A549 (cell line): ENCODE data around the gene LYST. TPM values are rescaled to one million over a fixed set of nuclear protein-coding genes. Genes with fewer than 3 reads are reported as not detected.
"Not testable (repeated sequence)": the region's sequence is repeated elsewhere in the genome, so short reads cannot be mapped to it uniquely, and the experiment has no call there.

Source experiments
- ATAC-seq, 2 experiments: fragments of 200-7000 bp in 1 of 2; fragments of >200 bp in 1 of 2; cut with Nextera tagmentation in 1 of 2; cut with Tn5 transposase in 1 of 2; 3 replicates each; pipeline versions ENCODE4 v1.8.0 to v1.9.1; 2018 to 2020; ENCODE audit warnings: mild to moderate bottlenecking in 1 of 2, moderate library complexity in 1 of 2
- CTCF ChIA-PET: fragments of 300-600 bp; sonication (Branson Sonifier 250); formaldehyde crosslinking; extraction: SDS; loops from one replicate; lab custom pipeline; 2021; ENCODE audit warnings: antibody characterized with exemption, inconsistent platforms; lab: Yijun Ruan, JAX
- POLR2A ChIA-PET: fragments of 350-600 bp; formaldehyde crosslinking; extraction: SDS; loops from one replicate; lab custom pipeline; 2021; ENCODE audit warnings: antibody characterized with exemption, inconsistent platforms; lab: Yijun Ruan, JAX
- DNase-seq, 2 experiments: peaks; one replicate each; pipeline versions ENCODE4 v3.0.0 to v3.0.0-alpha.2; 2011 to 2016; ENCODE audit warnings: low read depth in 1 of 2, low spot score in 1 of 2
- FAIRE-seq: peaks from 2 replicates; lab custom pipeline; 2011; peaks lifted over from hg19 to GRCh38; lab: Jason Lieb, UNC
- H3K27ac ChIP-seq, 2 experiments: fragments of >200 bp; sonication (Bioruptor Twin); formaldehyde crosslinking; 3 replicates each; pipeline ENCODE4 v1.5.1; 2016 to 2017
- H3K4me1 ChIP-seq: fragments of >200 bp; sonication (Bioruptor Twin); formaldehyde crosslinking; 3 replicates; pipeline ENCODE4 v1.6.1; 2016
- H3K4me2 ChIP-seq: fragments of >200 bp; sonication (Bioruptor Twin); formaldehyde crosslinking; 3 replicates; pipeline ENCODE4 v1.6.1; 2016
- H3K4me3 ChIP-seq: fragments of >200 bp; sonication (Bioruptor Twin); formaldehyde crosslinking; 3 replicates; pipeline ENCODE4 v1.5.1; 2016
- H3K9me3 ChIP-seq: fragments of >200 bp; sonication (Bioruptor Twin); formaldehyde crosslinking; 3 replicates; pipeline ENCODE4 v1.6.1; 2016
- CEBPB ChIP-seq, 2 experiments: fragments of >200 bp in 1 of 2; sonication (Bioruptor Twin) in 1 of 2; formaldehyde crosslinking in 1 of 2; IDR thresholded peaks; 2 replicates each; pipeline ENCODE4 v1.6.1; 2012 to 2016
- CHD2 ChIP-seq: fragments of 150-350 bp; IDR thresholded peaks from 2 replicates; pipeline ENCODE4 v1.6.1; 2014; ENCODE audit warnings: low read length; ENCODE audit not compliant: partially characterized antibody
- FOSL2 ChIP-seq, 2 experiments: fragments of 450-650 bp in 1 of 2; fragments of >200 bp in 1 of 2; sonication (Bioruptor Twin) in 1 of 2; formaldehyde crosslinking; IDR thresholded peaks; 2 replicates each; pipeline versions ENCODE4 v1.5.0 to v1.6.1; 2016 to 2020; ENCODE audit warnings: mild to moderate bottlenecking in 1 of 2, moderate library complexity in 1 of 2
- FOXS1 ChIP-seq: fragments of 250-450 bp; sonication (Bioruptor Pico); IDR thresholded peaks from 2 replicates; pipeline ENCODE4 v1.5.0; 2020; ENCODE audit warnings: mild to moderate bottlenecking, moderate library complexity
- HDAC2 ChIP-seq: fragments of 200-600 bp; sonication (generic); IDR thresholded peaks from 2 replicates; pipeline ENCODE4 v1.6.1; 2016
- HOXA7 ChIP-seq: fragments of 250-450 bp; sonication (Bioruptor Pico); IDR thresholded peaks from 2 replicates; pipeline ENCODE4 v1.5.0; 2020; ENCODE audit warnings: mild to moderate bottlenecking, moderate library complexity
- JUNB ChIP-seq: fragments of >200 bp; sonication (Bioruptor Twin); formaldehyde crosslinking; IDR thresholded peaks from 2 replicates; pipeline ENCODE4 v1.6.1; 2016
- MAZ ChIP-seq: fragments of 150-350 bp; IDR thresholded peaks from 2 replicates; pipeline ENCODE4 v1.6.1; 2014; ENCODE audit warnings: antibody characterized with exemption, low read depth, low read length, borderline replicate concordance
- NFE2L2 ChIP-seq: fragments of 150-350 bp; conservative IDR thresholded peaks from 2 replicates; pipeline ENCODE4 v1.6.1; 2014; ENCODE audit warnings: low read length
- NR3C1 ChIP-seq: fragments of >200 bp; sonication (Bioruptor Twin); formaldehyde crosslinking; IDR thresholded peaks from 3 replicates; pipeline ENCODE4 v1.6.1; 2017
- RCOR1 ChIP-seq: fragments of 150-350 bp; IDR thresholded peaks from 2 replicates; pipeline ENCODE4 v1.6.1; 2014; ENCODE audit warnings: antibody characterized with exemption, low read length, low read depth
- RFX5 ChIP-seq: fragments of 450-650 bp; IDR thresholded peaks from 2 replicates; pipeline ENCODE4 v1.7.1; 2014; ENCODE audit warnings: antibody characterized with exemption, mild to moderate bottlenecking, moderate library complexity
- WGBS: methylation state at CpG from one replicate; pipeline ENCODE4 v1.1.6; 2017; ENCODE audit errors: missing lambda C conversion rate; 5-methylcytosine and 5-hydroxymethylcytosine counted together
- polyA plus RNA-seq, 4 experiments: library from polyadenylated mRNA; depleted of rRNA in 3 of 4; stranded (reverse); fragments of >200 nt; fragmentation: RNase III in 1 of 4; extraction: RNeasy Plus Mini Kit Qiagen cat#74134 plus additional on column Dnase treatment in 1 of 4; gene quantifications; 2 replicates in 3 of 4; 3 replicates in 1 of 4; pipeline ENCODE4 v1.2.3, GENCODE V29; 2011 to 2017
- TF ChIP-seq, protein P1 (sequence below): fragments of 250-450 bp; sonication (Bioruptor Pico); IDR thresholded peaks from 2 replicates; pipeline ENCODE4 v1.5.0; 2020; ENCODE audit warnings: low read depth, mild to moderate bottlenecking, moderate library complexity
- TF ChIP-seq, protein P2 (sequence below): fragments of 200-600 bp; sonication (generic); IDR thresholded peaks from 2 replicates; pipeline ENCODE4 v1.6.1; 2016; ENCODE audit warnings: antibody characterized with exemption, mild to moderate bottlenecking, moderate library complexity
- TF ChIP-seq, protein P3 (sequence below): fragments of >200 bp; sonication (Bioruptor Twin); formaldehyde crosslinking; IDR thresholded peaks from 2 replicates; pipeline ENCODE4 v1.6.1; 2016

LYST gene
- polyA plus RNA-seq, 2 of the 4 experiments (the other 2 are of a cell fraction): 2.5 to 9.4 TPM

DNA sequence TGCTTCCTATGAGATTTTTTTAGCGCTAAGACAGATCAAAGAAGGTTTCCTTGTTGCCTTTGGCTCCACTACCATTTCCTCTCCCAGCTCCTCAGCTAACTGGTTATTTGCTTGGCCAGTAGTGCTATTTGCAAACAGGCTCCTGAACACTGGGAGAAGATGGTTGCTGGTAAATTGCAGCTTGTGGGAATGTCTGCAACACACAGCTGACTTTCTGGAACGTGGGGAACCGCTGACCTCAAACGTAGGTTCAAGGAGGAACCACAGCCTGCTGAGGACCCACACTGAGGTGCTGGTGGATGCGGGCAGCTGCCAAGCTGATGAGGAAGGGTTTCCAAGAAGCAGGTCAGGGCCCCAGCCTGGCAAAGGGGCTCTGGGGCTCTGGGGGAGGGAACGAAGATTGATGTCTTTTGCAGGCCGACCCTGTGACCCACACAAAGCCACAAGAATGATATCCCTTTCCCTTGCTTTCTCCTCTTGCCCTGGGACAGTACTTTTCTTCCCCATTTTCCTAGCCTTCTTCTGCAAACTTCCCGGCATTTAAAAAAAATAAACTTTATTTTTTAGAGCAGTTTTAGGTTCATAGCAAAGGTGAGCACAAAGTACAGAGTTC, 241.9 kb downstream of the LYST start:
- WGBS: 55% methylated on average over 8 of the region's 8 CpGs

DNA sequence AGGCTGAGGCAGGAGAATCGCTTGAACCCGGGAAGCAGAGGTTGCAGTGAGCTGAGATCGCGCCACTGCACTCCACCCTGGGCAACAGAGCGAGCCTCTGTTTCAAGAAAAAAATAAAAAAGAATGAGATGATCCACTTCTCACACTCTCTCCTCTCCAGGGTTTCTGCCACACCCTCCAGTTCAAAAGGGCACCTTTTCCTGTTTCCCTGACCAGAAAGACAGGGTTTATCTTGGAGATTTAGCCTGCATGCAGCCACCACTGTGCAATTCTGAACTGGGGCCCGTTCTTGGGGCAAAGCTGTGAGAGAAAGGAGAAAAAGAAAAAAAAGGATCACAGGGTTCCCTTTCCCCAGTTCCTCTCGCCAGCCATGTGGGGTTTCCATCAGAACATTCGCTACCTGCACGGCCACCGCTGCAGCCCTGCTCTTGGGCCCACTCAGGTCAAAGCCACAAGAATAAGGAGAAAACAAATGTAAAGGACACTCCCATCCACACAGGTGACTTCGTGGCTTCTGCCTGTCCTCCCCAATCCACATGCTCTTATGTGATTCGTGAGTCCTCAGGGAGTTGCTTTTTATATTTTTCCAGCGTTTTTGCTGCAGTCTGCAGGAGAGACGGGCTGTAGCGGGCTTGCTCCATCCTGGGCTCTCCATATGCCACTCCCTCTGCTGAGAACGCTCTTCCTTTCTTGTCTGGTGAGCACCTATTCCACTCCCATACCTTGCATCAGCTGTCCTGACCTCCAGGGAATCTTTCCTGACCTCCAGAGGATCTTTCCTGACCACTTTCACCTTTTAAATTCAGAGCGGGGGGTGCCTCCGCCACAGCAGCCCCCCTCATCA, 243.5 kb downstream of the LYST start:
- TF ChIP-seq RCOR1 (no peak), CHD2 (no peak), NFE2L2 (no peak)
- TF ChIP-seq, protein P1, sequence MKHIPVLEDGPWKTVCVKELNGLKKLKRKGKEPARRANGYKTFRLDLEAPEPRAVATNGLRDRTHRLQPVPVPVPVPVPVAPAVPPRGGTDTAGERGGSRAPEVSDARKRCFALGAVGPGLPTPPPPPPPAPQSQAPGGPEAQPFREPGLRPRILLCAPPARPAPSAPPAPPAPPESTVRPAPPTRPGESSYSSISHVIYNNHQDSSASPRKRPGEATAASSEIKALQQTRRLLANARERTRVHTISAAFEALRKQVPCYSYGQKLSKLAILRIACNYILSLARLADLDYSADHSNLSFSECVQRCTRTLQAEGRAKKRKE (CRISPR knock-in tag): no peak
- Histone ChIP-seq H3K4me1 (peaks cover 6% of the 10 kb centered on the region; the same call in 2 of the 3 replicates), H3K4me3 (no peak overlapping the region), H3K9me3 (no peaks in the 10 kb centered on the region), H3K27ac (no peak overlapping the region; a peak in 1 of 6 replicates), H3K4me2 (no peak overlapping the region)
- FAIRE-seq: no peak
- WGBS: 75% methylated on average over 18 of the region's 18 CpGs
- peak; percentile 19 to 39; a peak in 3 of 6 replicates for ATAC-seq
- DNase-seq: no peak
- POLR2A ChIA-PET: no interaction called here
- CTCF ChIA-PET: interaction anchor here (0.7 to 1.6 kb wide), 3 partner anchors 15 to 362 kb away, joined by 3 to 5 read pairs (median 4); no protein-coding TSS in a partner anchor

More for the DNA sequence above, 241.9 kb downstream of the LYST start:
- DNase-seq (no peak), FAIRE-seq (no peak), ATAC-seq (no peak; a peak in 2 of 6 replicates)
- Histone ChIP-seq H3K9me3 (no peaks in the 10 kb centered on the region), H3K4me1 (no peaks in the 10 kb centered on the region), H3K4me2 (no peak overlapping the region), H3K4me3 (no peak overlapping the region), H3K27ac (no peak overlapping the region; a peak in 1 of 6 replicates)
- TF ChIP-seq JUNB (no peak), NFE2L2 (no peak), RFX5 (no peak), NR3C1 (no peak), HDAC2 (no peak), MAZ (no peak), CEBPB (IDR thresholded peaks at IDR 0.05) (no peak), FOXS1 (no peak), HOXA7 (CRISPR knock-in tag) (no peak), FOSL2 (IDR thresholded peaks at IDR 0.05) (no peak), FOSL2 (CRISPR knock-in tag; IDR thresholded peaks at IDR 0.05) (no peak)
- TF ChIP-seq, protein P2, sequence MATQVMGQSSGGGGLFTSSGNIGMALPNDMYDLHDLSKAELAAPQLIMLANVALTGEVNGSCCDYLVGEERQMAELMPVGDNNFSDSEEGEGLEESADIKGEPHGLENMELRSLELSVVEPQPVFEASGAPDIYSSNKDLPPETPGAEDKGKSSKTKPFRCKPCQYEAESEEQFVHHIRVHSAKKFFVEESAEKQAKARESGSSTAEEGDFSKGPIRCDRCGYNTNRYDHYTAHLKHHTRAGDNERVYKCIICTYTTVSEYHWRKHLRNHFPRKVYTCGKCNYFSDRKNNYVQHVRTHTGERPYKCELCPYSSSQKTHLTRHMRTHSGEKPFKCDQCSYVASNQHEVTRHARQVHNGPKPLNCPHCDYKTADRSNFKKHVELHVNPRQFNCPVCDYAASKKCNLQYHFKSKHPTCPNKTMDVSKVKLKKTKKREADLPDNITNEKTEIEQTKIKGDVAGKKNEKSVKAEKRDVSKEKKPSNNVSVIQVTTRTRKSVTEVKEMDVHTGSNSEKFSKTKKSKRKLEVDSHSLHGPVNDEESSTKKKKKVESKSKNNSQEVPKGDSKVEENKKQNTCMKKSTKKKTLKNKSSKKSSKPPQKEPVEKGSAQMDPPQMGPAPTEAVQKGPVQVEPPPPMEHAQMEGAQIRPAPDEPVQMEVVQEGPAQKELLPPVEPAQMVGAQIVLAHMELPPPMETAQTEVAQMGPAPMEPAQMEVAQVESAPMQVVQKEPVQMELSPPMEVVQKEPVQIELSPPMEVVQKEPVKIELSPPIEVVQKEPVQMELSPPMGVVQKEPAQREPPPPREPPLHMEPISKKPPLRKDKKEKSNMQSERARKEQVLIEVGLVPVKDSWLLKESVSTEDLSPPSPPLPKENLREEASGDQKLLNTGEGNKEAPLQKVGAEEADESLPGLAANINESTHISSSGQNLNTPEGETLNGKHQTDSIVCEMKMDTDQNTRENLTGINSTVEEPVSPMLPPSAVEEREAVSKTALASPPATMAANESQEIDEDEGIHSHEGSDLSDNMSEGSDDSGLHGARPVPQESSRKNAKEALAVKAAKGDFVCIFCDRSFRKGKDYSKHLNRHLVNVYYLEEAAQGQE: no peak
- TF ChIP-seq, protein P3, sequence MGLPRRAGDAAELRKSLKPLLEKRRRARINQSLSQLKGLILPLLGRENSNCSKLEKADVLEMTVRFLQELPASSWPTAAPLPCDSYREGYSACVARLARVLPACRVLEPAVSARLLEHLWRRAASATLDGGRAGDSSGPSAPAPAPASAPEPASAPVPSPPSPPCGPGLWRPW: no peak
- ChIA-PET POLR2A (interaction anchor here (0.5 kb wide), 1 partner anchor 126 kb away, joined by 4 read pairs; no protein-coding TSS in a partner anchor), CTCF (interaction anchor here (0.9 kb wide), 1 partner anchor 34 kb away, joined by 3 read pairs; no protein-coding TSS in a partner anchor)

DNA sequence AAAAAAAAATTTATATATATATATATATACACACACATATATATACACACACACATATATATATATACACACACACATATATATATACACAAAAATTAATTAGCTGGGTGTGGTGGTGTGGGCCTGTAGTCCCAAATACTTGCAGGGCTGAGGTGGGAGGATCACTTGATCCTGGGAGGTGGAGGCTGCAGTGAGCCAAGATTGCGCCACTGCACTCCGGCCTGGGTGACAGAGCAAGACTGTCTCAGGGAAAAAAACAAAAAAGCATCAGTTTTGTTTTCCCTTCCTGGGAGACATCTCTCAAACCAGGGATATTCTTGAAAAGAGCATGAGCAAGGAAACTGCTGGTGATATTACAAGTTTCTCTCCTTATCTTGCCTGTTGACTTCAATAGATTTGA, 247.6 kb downstream of the LYST start:
- 0 out of 4 replicates have a peak, but pooled peaks of 1 of the 2 experiments have one; percentile 21 for TF ChIP-seq CEBPB (IDR thresholded peaks at IDR 0.05)
- POLR2A ChIA-PET, H3K4me1 ChIP-seq, H3K27ac ChIP-seq, H3K4me3 ChIP-seq, H3K4me2 ChIP-seq, FAIRE-seq, DNase-seq, ATAC-seq, H3K9me3 ChIP-seq: not testable (repeated sequence)
- 82% methylated on average over 2 of the region's 2 CpGs for WGBS
- CTCF ChIA-PET: interaction anchor here (1.2 to 1.8 kb wide), 2 partner anchors 12 to 19 kb away, joined by 4 to 7 read pairs; no protein-coding TSS in a partner anchor
